EL (cell line): Measurements from ENCODE around the gene MGP.

Experiments
- DNase-seq: peaks from one replicate; pipeline ENCODE4 v3.0.0-alpha.2; 2016

The MGP gene

DNA sequence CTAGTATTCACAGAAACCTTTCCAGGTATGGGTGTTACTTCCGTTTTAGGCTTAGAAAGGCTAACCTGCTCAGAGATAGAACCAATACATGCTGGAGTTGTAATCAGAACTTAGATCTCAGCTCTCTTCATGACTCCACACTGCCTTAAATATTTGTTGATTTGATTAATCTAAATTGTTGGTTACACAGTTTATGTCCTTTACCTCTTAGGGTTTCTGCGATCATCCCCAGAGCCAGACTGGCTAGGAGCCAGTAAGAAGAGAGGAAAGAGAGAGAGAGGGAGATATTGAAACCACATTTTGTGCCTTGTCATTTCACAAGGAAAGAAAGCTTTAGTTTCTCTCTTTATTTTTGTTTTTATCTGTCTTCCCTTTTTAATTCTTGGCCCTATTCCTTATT is 16.8 kb upstream of the MGP start:
- no peak for DNase-seq

- no peak for DNase-seq
Measured at GRCh38 chr12:14901228-14901562, 15.5 kb upstream of the MGP start.

GRCh38 chr12:14900521-14901227 is 15.0 kb upstream of the MGP start:
- no peak for DNase-seq

DNA sequence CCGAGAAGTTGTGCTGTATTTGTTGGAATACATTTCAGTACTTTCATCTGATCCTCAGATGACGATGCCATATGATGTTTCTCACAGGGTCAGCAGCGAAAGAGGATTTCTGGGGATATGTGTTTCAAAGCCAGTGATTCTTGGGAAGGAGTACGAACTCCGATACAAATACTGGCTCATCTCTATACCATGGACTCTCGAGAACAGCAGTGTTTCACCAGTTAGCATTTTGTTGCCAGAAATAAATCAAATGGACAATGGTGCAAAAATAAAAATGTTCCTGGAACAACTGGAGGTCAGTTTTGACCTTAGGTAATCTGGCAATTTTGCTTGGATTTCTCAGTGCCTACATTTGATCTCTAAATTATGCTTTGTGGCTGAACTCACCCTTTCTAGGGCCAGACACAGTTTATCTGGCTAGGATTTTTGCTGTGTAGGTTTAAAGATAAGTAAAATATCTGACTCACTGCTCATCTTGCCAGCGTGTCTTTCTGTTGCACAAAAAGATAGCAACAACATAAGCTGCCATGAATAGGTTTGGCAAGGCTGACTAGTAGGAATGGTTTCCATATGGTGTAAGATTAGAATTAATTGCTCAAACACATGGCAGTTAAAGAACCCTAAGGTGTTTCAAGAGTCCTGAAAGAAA is 11.0 kb upstream of the MGP start:
- DNase-seq, result no peak

- no peak for DNase-seq
Measured at GRCh38 chr12:14893506-14894250, 8.0 kb upstream of the MGP start.

DNA sequence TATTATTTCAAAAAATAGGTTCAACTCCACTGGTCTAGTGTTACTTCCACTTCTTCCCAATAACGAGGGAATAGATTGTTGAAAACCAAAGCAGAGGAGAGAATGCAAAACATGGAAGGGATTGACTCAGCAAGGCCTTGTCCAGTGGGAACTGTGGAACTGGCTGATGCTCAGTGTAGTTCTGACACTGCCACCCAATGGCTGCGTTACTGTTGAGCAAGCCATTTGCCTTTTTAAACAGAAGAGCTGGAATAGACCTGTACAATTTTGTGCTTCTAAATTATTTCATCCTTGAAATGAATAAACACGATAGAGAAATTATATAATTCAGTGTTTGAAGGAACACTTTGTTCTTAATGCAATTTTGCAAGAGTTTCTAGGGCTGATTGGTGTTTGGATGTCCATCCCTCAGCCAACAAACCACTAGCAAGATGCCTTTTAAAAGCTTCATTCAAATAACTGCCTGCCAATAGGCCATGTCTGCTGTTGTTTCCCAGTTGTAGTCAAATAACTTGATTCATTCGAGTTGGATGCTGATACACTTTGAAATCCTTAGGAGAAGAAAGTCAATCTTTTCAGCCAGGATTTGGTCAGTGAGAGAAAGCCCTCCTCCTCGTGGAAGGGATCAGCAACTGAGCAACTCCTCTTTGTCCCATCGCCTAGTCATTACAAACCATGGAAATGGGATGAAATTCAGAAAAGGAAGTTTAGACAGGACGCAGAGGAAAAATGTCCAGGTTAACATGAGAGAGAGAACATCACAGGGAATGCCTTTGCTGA is 7.3 kb upstream of the MGP start:
- DNase-seq, result no peak

GRCh38 chr12:14890701-14891100 is 5.0 kb upstream of the MGP start:
- no peak for DNase-seq

GRCh38 chr12:14886271-14886670 is 617 bp upstream of the MGP start:
- no peak for DNase-seq

DNA sequence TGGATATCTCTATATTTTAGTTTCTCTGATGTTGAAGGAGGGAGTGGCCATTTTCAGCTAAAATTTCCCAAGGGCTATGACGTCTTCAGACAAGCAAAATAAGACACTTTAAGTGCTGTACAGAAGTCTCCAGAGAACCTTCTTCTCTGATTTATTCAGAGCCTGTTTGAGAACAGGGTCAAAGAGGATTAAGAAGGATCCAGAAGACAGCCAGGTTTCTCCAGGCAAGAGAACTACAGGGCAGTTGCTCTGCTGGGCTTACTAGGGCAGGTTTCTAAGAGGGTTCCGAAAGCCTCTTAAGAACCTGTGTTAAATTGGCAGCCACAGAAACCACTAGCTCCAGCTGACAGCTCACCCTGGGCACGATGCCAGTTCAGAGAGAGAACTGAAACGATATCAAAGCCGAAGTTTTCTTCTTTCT is 1.2 kb downstream of the MGP start:
- peak; percentile 57 for DNase-seq

- no peak for DNase-seq
Measured at GRCh38 chr12:14883686-14884085, 2.0 kb downstream of the MGP start.

DNA sequence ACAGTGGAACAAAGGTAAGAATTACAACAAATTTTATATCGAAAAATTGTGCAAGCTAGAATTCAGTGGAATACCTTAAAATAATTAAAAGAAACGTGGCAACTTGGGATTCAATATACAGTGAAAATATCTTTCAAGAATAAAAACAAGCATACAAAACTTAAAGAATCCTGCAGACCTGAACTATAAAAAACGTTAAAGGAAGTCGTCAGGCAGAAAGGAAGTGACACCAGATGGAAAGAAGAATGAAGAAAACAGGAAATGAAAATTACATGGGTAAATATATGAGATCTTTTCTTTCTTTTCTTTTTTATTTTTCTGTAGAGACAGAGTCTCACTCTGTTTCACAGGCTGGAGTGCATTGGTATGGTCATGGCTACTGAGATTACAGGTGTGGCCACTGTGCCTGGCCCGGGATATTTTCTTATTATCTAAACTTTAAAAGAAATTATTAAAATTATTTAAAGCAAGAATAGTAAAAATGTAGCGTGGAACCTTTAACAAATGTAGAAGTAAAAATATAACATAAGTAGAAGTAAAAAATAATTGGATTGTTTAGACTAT is 4.7 kb downstream of the MGP start:
- no peak for DNase-seq

DNA sequence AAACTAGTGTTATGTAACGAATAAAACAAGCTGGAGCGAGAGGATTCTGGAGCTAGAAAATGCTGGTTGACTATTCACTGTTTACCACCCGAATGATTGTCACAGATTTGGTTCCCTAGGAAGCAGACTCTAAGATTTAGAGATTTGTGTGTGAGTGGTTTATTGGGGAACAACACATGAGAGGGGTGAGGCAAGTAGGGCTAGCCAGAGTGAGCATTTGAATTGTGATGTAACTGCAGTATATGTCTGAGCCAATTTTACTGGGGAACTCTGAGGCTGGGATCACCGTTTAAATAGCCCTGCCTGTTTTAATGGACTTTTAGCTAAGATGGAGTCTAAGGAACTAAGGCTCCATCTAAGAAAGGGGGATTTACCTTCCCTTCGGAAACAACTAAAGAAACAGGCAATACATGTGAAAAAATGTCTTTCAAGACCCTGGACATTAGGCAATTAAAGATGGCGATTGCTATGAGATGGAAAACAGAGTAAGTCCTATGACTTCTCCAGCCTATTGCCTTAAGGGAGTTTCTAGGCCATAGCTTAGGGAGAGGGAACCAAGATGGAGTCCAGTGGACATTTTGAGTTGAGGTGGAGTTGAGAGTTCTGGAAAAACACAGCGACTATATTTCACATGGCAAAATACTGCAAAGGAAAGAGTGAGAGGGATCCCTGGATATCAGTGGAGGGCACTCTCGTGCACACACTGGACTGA is 6.3 kb downstream of the MGP start:
- no peak for DNase-seq

GRCh38 chr12:14878488-14878887 is 7.2 kb downstream of the MGP start:
- no peak for DNase-seq

GRCh38 chr12:14876833-14877232 is 8.8 kb downstream of the MGP start:
- no peak for DNase-seq

GRCh38 chr12:14874882-14875281 is 10.8 kb downstream of the MGP start:
- DNase-seq, result peak; percentile 45

- DNase-seq, result no peak
Measured at GRCh38 chr12:14873440-14874185, 12.0 kb downstream of the MGP start.

- DNase-seq, result no peak
Measured at GRCh38 chr12:14871886-14872285, 13.8 kb downstream of the MGP start.

DNA sequence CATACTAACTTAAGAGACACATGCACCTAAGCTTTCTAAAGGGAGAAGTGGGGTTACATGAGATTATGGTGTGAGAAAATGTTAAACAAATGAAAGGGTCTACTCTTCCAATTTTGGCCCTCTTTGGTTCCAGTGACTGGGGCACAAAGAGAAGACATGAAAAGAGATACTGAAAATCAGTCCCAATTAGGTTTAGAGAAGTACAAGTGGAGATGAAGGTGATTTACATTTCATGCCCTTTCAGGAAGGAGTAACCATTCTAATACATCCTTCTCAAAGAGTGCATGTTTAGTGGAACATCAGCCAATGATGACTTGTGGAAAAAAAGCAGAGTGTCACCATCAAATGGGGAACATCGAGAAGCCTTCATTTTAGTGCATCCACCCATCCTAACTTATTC is 14.4 kb downstream of the MGP start:
- DNase-seq, result no peak

DNA sequence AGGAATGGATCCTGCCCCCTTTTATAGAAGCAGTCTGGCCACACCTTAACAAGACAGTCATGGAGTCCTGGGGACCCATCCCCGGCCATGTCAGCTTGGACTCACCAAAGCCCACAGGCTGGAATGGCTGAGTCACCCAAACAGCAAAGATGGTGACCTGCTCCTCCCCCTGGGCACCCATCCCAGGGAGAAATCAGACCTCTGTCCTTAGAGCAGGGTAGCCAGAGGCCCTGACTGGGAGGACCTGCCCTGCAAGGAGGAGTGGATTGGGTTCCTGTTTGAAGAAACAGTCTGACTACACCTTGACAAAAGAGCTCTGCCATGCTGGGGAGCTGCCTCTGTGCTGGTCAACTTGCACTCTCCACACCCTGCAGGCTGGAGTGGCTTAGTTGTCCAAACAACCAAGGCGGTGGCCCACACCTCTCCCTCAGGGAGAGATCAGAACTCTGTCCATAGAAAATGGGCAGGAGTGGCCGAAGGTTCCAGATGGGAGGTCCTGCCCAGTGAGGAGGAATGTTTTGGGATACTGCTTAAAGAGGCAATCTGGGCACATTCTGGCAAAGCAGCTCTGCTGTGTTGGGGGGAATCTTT is 16.6 kb downstream of the MGP start:
- DNase-seq, result peak; percentile 25

GRCh38 chr12:14860490-14860889 is 25.2 kb downstream of the MGP start:
- no peak for DNase-seq

- DNase-seq, result no peak
Measured at GRCh38 chr12:14858513-14858912, 27.1 kb downstream of the MGP start.
